Activated naive CD4-positive, alpha-beta T cell treated with anti-CD3 and anti-CD28 coated beads, Interleukin-2, amount 50 U/mL, for 72 hours (primary cell): ENCODE data around the gene PKN1. TPM values are rescaled to one million over a fixed set of nuclear protein-coding genes. Genes with fewer than 3 reads are reported as not detected.

Experiments
- total RNA-seq, 2 donors: library from RNA; stranded (reverse); gene quantifications; one replicate each; pipeline ENCODE4 v1.2.3, GENCODE V29; 2022

PKN1 gene
- total RNA-seq, 2 donors from 2014 or later: 105 to 192 TPM

Other genes starting within 250 kb of the PKN1 start
- 10 to 100 TPM in 1 of 2 donors, 1 to 10 TPM in 1; 9.2 to 25.7 TPM for gene ADGRL1, start 227.1 kb upstream of the PKN1 start, total RNA-seq
- gene ADGRE5, start 51.9 kb upstream of the PKN1 start, total RNA-seq: 100 to 1,000 TPM; 222 to 256 TPM
- 100 to 1,000 TPM; 208 to 217 TPM for gene DDX39A, start 14.0 kb upstream of the PKN1 start, total RNA-seq
- under 1 TPM; 0.20 to 0.97 TPM for gene PTGER1, start 42.0 kb downstream of the PKN1 start, total RNA-seq
- 10 to 100 TPM; 24.8 to 33.3 TPM for gene GIPC1, start 62.8 kb downstream of the PKN1 start, total RNA-seq
- gene DNAJB1, start 85.1 kb downstream of the PKN1 start, total RNA-seq: 100 to 1,000 TPM in 1 of 2 donors, 10 to 100 TPM in 1; 59.5 to 124 TPM
- gene TECR, start 96.3 kb downstream of the PKN1 start, total RNA-seq: 100 to 1,000 TPM; 116 to 118 TPM
- gene NDUFB7, start 138.8 kb downstream of the PKN1 start, total RNA-seq: 100 to 1,000 TPM; 111 to 129 TPM
- gene CLEC17A, start 149.8 kb downstream of the PKN1 start, total RNA-seq: under 1 TPM; 0.16 to 0.43 TPM
- gene ADGRE3, start 241.5 kb downstream of the PKN1 start, total RNA-seq: not detected